Measurements from ENCODE around the gene KCNA5. TPM values are rescaled to one million over a fixed set of nuclear protein-coding genes. Genes with fewer than 3 reads are reported as not detected.

Gene KCNA5
- total and polyA plus RNA-seq, 2 donors (not counting 1 experiment from before 2014, with no cell fraction given): 0.20 to 0.72 TPM

DNA sequence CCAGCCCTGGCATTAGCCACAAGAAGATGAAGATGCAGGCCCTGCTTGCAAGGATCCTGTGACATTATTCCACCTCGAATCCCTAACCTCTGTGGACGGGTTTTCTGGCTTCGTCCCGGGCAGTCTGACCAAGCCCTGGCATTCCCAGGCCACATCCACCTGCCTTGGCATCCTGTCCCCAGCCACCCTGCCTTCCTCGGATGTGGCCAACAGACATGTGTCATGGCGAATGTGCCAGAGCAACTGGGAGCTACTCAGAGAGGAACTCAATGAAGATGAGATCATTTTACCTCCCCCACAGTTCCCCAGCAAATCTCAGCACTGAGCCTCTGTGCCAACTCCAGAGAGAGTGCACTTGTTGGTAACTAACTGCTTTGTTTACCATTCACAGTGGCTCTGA, 33.5 kb upstream of the KCNA5 start:
- Histone ChIP-seq H2AFZ (ENCODE audit: insufficient read depth, low read depth, low read length, poor library complexity, severe bottlenecking) (no peak overlapping the region), H3K79me2 (ENCODE audit: control insufficient read depth, insufficient read depth, low read length) (no peaks in the 10 kb centered on the region), H4K20me1 (ENCODE audit: control insufficient read depth, insufficient read depth, low read length, poor library complexity, severe bottlenecking) (no peaks in the 10 kb centered on the region), H3K4me3 (ENCODE audit: control extremely low read depth in 1 of 5, extremely low read depth in 1 of 5, insufficient read depth in 1 of 5, low read depth in 2 of 5, low read length in 4 of 5) (no peak overlapping the region), H3K4me1 (ENCODE audit: control insufficient read depth in 2 of 2, insufficient read depth in 2 of 2, low read length in 2 of 2) (no peaks in the 10 kb centered on the region), H3K27me3 (replicated peaks in 1 of 4; ENCODE audit: control extremely low read depth in 1 of 4, control insufficient read depth in 3 of 4, insufficient read depth in 4 of 4, low read length in 3 of 4) (peaks cover 0 to 5% (median 1%) of the 10 kb centered on the region in 4 experiments), H3K4me2 (replicated peaks; ENCODE audit: low read depth, low read length, poor library complexity, severe bottlenecking) (no peak overlapping the region), H3K36me3 (replicated peaks in 1 of 2; ENCODE audit: control extremely low read depth in 1 of 2, control insufficient read depth in 1 of 2, extremely low read depth in 1 of 2, insufficient read depth in 2 of 2, low read length in 1 of 2) (no peaks in the 10 kb centered on the region), H3K9ac (ENCODE audit: low read length) (no peak overlapping the region), H3K27ac (ENCODE audit: low read length in 2 of 2) (no peak overlapping the region), H3K9me3 (ENCODE audit: control extremely low read depth in 1 of 3, control insufficient read depth in 2 of 3, insufficient read depth in 1 of 3, low read length in 2 of 3) (no peaks in the 10 kb centered on the region)
- ATAC-seq (ENCODE audit: low read depth): no peak
- ChIA-PET POLR2A (no interaction called here), CTCF (interaction anchor here (0.6 kb wide), 1 partner anchor 162 kb away, joined by 3 read pairs; no protein-coding TSS in a partner anchor)
- Mint-ChIP-seq H3K4me1 (no peaks in the 10 kb centered on the region), H3K9me3 (ENCODE audit: insufficient read depth) (no peaks in the 10 kb centered on the region), H3K27ac (no peak overlapping the region), H3K27me3 (peaks cover 17% of the 10 kb centered on the region), H3K4me3 (no peak overlapping the region)
- DNase-seq: no peak
- WGBS (ENCODE audit: insufficient coverage): 83% methylated on average over 6 of the region's 6 CpGs
- TF ChIP-seq EZH2 (IDR thresholded peaks at IDR 0.05; ENCODE audit: borderline replicate concordance, insufficient read depth, low read depth, low read length, poor library complexity, severe bottlenecking): no peak
- TF ChIP-seq, protein P1, sequence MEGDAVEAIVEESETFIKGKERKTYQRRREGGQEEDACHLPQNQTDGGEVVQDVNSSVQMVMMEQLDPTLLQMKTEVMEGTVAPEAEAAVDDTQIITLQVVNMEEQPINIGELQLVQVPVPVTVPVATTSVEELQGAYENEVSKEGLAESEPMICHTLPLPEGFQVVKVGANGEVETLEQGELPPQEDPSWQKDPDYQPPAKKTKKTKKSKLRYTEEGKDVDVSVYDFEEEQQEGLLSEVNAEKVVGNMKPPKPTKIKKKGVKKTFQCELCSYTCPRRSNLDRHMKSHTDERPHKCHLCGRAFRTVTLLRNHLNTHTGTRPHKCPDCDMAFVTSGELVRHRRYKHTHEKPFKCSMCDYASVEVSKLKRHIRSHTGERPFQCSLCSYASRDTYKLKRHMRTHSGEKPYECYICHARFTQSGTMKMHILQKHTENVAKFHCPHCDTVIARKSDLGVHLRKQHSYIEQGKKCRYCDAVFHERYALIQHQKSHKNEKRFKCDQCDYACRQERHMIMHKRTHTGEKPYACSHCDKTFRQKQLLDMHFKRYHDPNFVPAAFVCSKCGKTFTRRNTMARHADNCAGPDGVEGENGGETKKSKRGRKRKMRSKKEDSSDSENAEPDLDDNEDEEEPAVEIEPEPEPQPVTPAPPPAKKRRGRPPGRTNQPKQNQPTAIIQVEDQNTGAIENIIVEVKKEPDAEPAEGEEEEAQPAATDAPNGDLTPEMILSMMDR (IDR thresholded peaks at IDR 0.05): no peak
- intact Hi-C loops (cut with micrococcal nuclease): no loop called here

- TF ChIP-seq EZH2 (IDR thresholded peaks at IDR 0.05; ENCODE audit: borderline replicate concordance, insufficient read depth, low read depth, low read length, poor library complexity, severe bottlenecking): no peak
- TF ChIP-seq, protein P1 (IDR thresholded peaks at IDR 0.05): no peak
- Histone ChIP-seq H3K9me3 (ENCODE audit: control extremely low read depth in 1 of 3, control insufficient read depth in 2 of 3, insufficient read depth in 1 of 3, low read length in 2 of 3) (no peaks in the 10 kb centered on the region), H3K4me2 (replicated peaks; ENCODE audit: low read depth, low read length, poor library complexity, severe bottlenecking) (no peak overlapping the region), H3K9ac (ENCODE audit: low read length) (no peak overlapping the region), H3K79me2 (ENCODE audit: control insufficient read depth, insufficient read depth, low read length) (no peaks in the 10 kb centered on the region), H4K20me1 (ENCODE audit: control insufficient read depth, insufficient read depth, low read length, poor library complexity, severe bottlenecking) (no peaks in the 10 kb centered on the region), H3K27me3 (replicated peaks in 1 of 4; ENCODE audit: control extremely low read depth in 1 of 4, control insufficient read depth in 3 of 4, insufficient read depth in 4 of 4, low read length in 3 of 4) (peaks cover 0 to 6% (median 0%) of the 10 kb centered on the region in 4 experiments), H3K36me3 (replicated peaks in 1 of 2; ENCODE audit: control extremely low read depth in 1 of 2, control insufficient read depth in 1 of 2, extremely low read depth in 1 of 2, insufficient read depth in 2 of 2, low read length in 1 of 2) (no peaks in the 10 kb centered on the region), H3K4me3 (ENCODE audit: control extremely low read depth in 1 of 5, extremely low read depth in 1 of 5, insufficient read depth in 1 of 5, low read depth in 2 of 5, low read length in 4 of 5) (no peak overlapping the region), H2AFZ (ENCODE audit: insufficient read depth, low read depth, low read length, poor library complexity, severe bottlenecking) (no peak overlapping the region), H3K27ac (ENCODE audit: low read length in 2 of 2) (no peak overlapping the region), H3K4me1 (ENCODE audit: control insufficient read depth in 2 of 2, insufficient read depth in 2 of 2, low read length in 2 of 2) (no peaks in the 10 kb centered on the region)
- Mint-ChIP-seq H3K4me3 (no peak overlapping the region), H3K4me1 (no peaks in the 10 kb centered on the region), H3K27me3 (peaks cover 20% of the 10 kb centered on the region), H3K27ac (no peak overlapping the region), H3K9me3 (ENCODE audit: insufficient read depth) (no peaks in the 10 kb centered on the region)
- 87% methylated on average over 4 of the region's 6 CpGs for WGBS (ENCODE audit: insufficient coverage)
- ATAC-seq (ENCODE audit: low read depth) (no peak), DNase-seq (no peak)
- ChIA-PET POLR2A (no interaction called here), CTCF (interaction anchor here (0.7 to 3.0 kb wide), 3 partner anchors 10 to 154 kb away, joined by 3 to 15 read pairs (median 5); no protein-coding TSS in a partner anchor)
- intact Hi-C loops (cut with micrococcal nuclease): no loop called here
Measured at GRCh38 chr12:5012337-5012736, 31.3 kb upstream of the KCNA5 start.

All from B cell (primary cell).